H1 (cell line): ENCODE measurements around the gene GLT8D1. TPM values are rescaled to one million over a fixed set of nuclear protein-coding genes. Genes with fewer than 3 reads are reported as not detected.

Experiments used
- CTCF ChIA-PET: fragments of 300-600 bp; sonication (Branson Sonifier 250); formaldehyde crosslinking; loops from one replicate; lab custom pipeline; 2021; ENCODE audit not compliant: partially characterized antibody; lab: Charles Lee
- POLR2A ChIA-PET: fragments of 300-600 bp; sonication (Branson Sonifier 250); formaldehyde crosslinking; loops from one replicate; lab custom pipeline; 2021; ENCODE audit warnings: inconsistent platforms; ENCODE audit not compliant: partially characterized antibody; lab: Charles Lee
- DNase-seq, 2 experiments: peaks; one replicate each; pipeline versions ENCODE4 v3.0.0 to v3.0.0-alpha.2; 2010 to 2022; ENCODE audit warnings: low spot score in 2 of 2, low read depth in 1 of 2, mixed read lengths in 1 of 2
- FAIRE-seq: peaks from 2 replicates; lab custom pipeline; 2011; peaks lifted over from hg19 to GRCh38; lab: Jason Lieb, UNC
- H2AFZ ChIP-seq: 2 replicates; pipeline ENCODE4 v1.8.1; 2012; ENCODE audit warnings: low read length, inconsistent platforms
- H2AK5ac ChIP-seq: 2 replicates; pipeline ENCODE4 v1.6.1; 2013; ENCODE audit warnings: low read depth, low read length
- H2BK120ac ChIP-seq: replicated peaks from 2 replicates; pipeline ENCODE3; 2013; ENCODE audit warnings: low read depth, low read length, inconsistent platforms
- H2BK12ac ChIP-seq: 2 replicates; pipeline ENCODE4 v1.6.1; 2013; ENCODE audit warnings: low read depth, low read length
- H2BK15ac ChIP-seq: 2 replicates; pipeline ENCODE4 v1.6.1; 2013; ENCODE audit warnings: low read length
- H2BK20ac ChIP-seq: 2 replicates; pipeline ENCODE4 v1.6.1; 2013; ENCODE audit warnings: low read length
- H2BK5ac ChIP-seq: 2 replicates; pipeline ENCODE4 v1.6.1; 2013; ENCODE audit warnings: low read depth, low read length
- H3K14ac ChIP-seq: 2 replicates; pipeline ENCODE4 v1.6.1; 2013; ENCODE audit warnings: inconsistent platforms; ENCODE audit not compliant: insufficient read length
- H3K18ac ChIP-seq: 2 replicates; pipeline ENCODE4 v1.6.1; 2013; ENCODE audit warnings: low read length; ENCODE audit errors: extremely low read depth
- H3K23ac ChIP-seq: 2 replicates; pipeline ENCODE4 v1.6.1; 2013; ENCODE audit warnings: inconsistent platforms; ENCODE audit not compliant: insufficient read length
- H3K23me2 ChIP-seq: 2 replicates; pipeline ENCODE4 v1.6.1; 2013; ENCODE audit warnings: low read depth, low read length
- H3K27ac ChIP-seq: 2 replicates; pipeline ENCODE4 v1.6.1; 2011; ENCODE audit warnings: low read depth, low read length, inconsistent platforms
- H3K27me3 ChIP-seq, 4 experiments: replicated peaks in 1 of 4; 1 replicate in 1 of 4; 2 replicates in 3 of 4; pipeline versions ENCODE4 v1.6.1 to v1.8.1; 2011 to 2013; ENCODE audit warnings: low read length in 3 of 4, mild to moderate bottlenecking in 3 of 4, inconsistent platforms in 2 of 4, mixed read lengths in 2 of 4, moderate library complexity in 1 of 4; ENCODE audit not compliant: control insufficient read depth in 3 of 4, insufficient read depth in 3 of 4; ENCODE audit errors: extremely low read depth in 1 of 4
- H3K36me3 ChIP-seq, 4 experiments: 2 replicates each; pipeline versions ENCODE4 v1.6.1 to v1.8.1; 2011 to 2013; ENCODE audit warnings: mild to moderate bottlenecking in 4 of 4, low read length in 3 of 4, moderate library complexity in 2 of 4, control low read depth in 1 of 4, inconsistent platforms in 1 of 4; ENCODE audit not compliant: insufficient read depth in 4 of 4, control insufficient read depth in 2 of 4
- H3K4ac ChIP-seq: replicated peaks from 2 replicates; pipeline ENCODE3; 2013; ENCODE audit warnings: low read length, low read depth, mixed read lengths, inconsistent platforms; ENCODE audit not compliant: insufficient read length
- H3K4me1 ChIP-seq, 4 experiments: replicated peaks in 1 of 4; 1 replicate in 1 of 4; 2 replicates in 3 of 4; pipeline versions ENCODE4 v1.6.1 to v1.8.1; 2011 to 2013; ENCODE audit warnings: low read length in 3 of 4, inconsistent platforms in 2 of 4, mixed read lengths in 1 of 4; ENCODE audit not compliant: insufficient read depth in 4 of 4, control insufficient read depth in 3 of 4
- H3K4me2 ChIP-seq, 2 experiments: 2 replicates each; pipeline versions ENCODE4 v1.6.1 to v1.8.1; 2011 to 2013; ENCODE audit warnings: low read depth in 2 of 2, low read length in 2 of 2, control low read depth in 1 of 2, inconsistent platforms in 1 of 2, mild to moderate bottlenecking in 1 of 2; ENCODE audit not compliant: insufficient read depth in 1 of 2
- H3K4me3 ChIP-seq, 4 experiments: fragments of 200-600, 300-600 bp in 1 of 4; sonication (generic), shearing (Covaris generic), sonication (Bioruptor Twin) in 1 of 4; 2 replicates each; pipeline versions ENCODE4 v1.5.1 to v1.8.1; 2011 to 2016; ENCODE audit warnings: low read length in 4 of 4, low read depth in 3 of 4, control low read depth in 2 of 4, inconsistent platforms in 2 of 4, mild to moderate bottlenecking in 2 of 4, mixed read lengths in 1 of 4, moderate library complexity in 1 of 4; ENCODE audit not compliant: insufficient read depth in 2 of 4; ENCODE audit errors: extremely low read depth in 1 of 4
- H3K56ac ChIP-seq: replicated peaks from 2 replicates; pipeline ENCODE3; 2013; ENCODE audit warnings: low read depth, mild to moderate bottlenecking, mixed read lengths, low read length, inconsistent platforms; ENCODE audit not compliant: insufficient read length
- H3K79me1 ChIP-seq: 2 replicates; pipeline ENCODE4 v1.6.1; 2013; ENCODE audit warnings: low read depth, low read length, control low read depth
- H3K79me2 ChIP-seq, 2 experiments: 2 replicates each; pipeline versions ENCODE4 v1.6.1 to v1.8.1; 2012 to 2013; ENCODE audit warnings: low read length in 2 of 2, mild to moderate bottlenecking in 2 of 2, inconsistent platforms in 1 of 2; ENCODE audit not compliant: insufficient read depth in 2 of 2, control insufficient read depth in 1 of 2
- H3K9ac ChIP-seq, 4 experiments: replicated peaks in 1 of 4; 1 replicate in 1 of 4; 2 replicates in 3 of 4; pipeline versions ENCODE4 v1.6.1 to v1.8.1; 2011 to 2013; ENCODE audit warnings: low read depth in 3 of 4, low read length in 3 of 4, control low read depth in 2 of 4, mild to moderate bottlenecking in 2 of 4, moderate library complexity in 2 of 4, inconsistent platforms in 1 of 4; ENCODE audit errors: extremely low read depth in 1 of 4
- H3K9me3 ChIP-seq, 2 experiments: 2 replicates each; pipeline versions ENCODE4 v1.6.1 to v1.8.1; 2012 to 2013; ENCODE audit warnings: mild to moderate bottlenecking in 2 of 2, moderate library complexity in 2 of 2, control low read depth in 1 of 2, inconsistent platforms in 1 of 2, low read depth in 1 of 2, low read length in 1 of 2, mixed read lengths in 1 of 2; ENCODE audit not compliant: insufficient read depth in 2 of 2
- H4K20me1 ChIP-seq, 2 experiments: replicated peaks in 1 of 2; 2 replicates each; pipeline versions ENCODE3 to v1.8.1; 2011 to 2013; ENCODE audit warnings: inconsistent platforms in 2 of 2, low read length in 2 of 2, mild to moderate bottlenecking in 1 of 2; ENCODE audit not compliant: insufficient read depth in 2 of 2, control insufficient read depth in 1 of 2
- H4K5ac ChIP-seq: 2 replicates; pipeline ENCODE4 v1.6.1; 2013; ENCODE audit warnings: low read length, low read depth, mixed read lengths, inconsistent platforms; ENCODE audit not compliant: insufficient read length
- H4K8ac ChIP-seq: 2 replicates; pipeline ENCODE4 v1.8.0; 2013; ENCODE audit warnings: mild to moderate bottlenecking, moderate library complexity, low read length, inconsistent platforms; ENCODE audit not compliant: insufficient read depth; ENCODE audit errors: extremely low read depth
- H4K91ac ChIP-seq: replicated peaks from 2 replicates; pipeline ENCODE3; 2013; ENCODE audit warnings: low read length, mixed read lengths, inconsistent platforms; ENCODE audit not compliant: insufficient read length
- GABPA ChIP-seq: IDR thresholded peaks from 2 replicates; pipeline ENCODE4 v1.6.1; 2011; ENCODE audit warnings: mild to moderate bottlenecking, low read length, moderate library complexity, borderline replicate concordance; ENCODE audit not compliant: insufficient read depth
- WGBS, 2 experiments: shearing (Covaris generic) in 1 of 2; methylation state at CpG; one replicate each; pipeline versions ENCODE4 v1.1.6 to v1.1.7; 2013 to 2015; ENCODE audit warnings: low lambda C conversion rate in 2 of 2, mixed read lengths in 2 of 2, inconsistent platforms in 1 of 2, low coverage in 1 of 2, missing lambda C conversion rate in 1 of 2; ENCODE audit not compliant: insufficient replicate concordance in 2 of 2, insufficient coverage in 1 of 2, insufficient read length in 1 of 2; ENCODE audit errors: extremely low coverage in 1 of 2, missing lambda C conversion rate in 1 of 2; 5-methylcytosine and 5-hydroxymethylcytosine counted together
- polyA plus RNA-seq, 7 experiments: library from polyadenylated mRNA; depleted of rRNA in 3 of 7; stranded (reverse) in 5 of 7; unstranded in 2 of 7; fragments of >200 nt in 5 of 7; fragments of 200-250 nt in 2 of 7; gene quantifications; 1 replicate in 5 of 7; 2 replicates in 1 of 7; 4 replicates in 1 of 7; pipeline versions ENCODE4 v1.2.1 to v1.2.3, GENCODE V29; 2011 to 2013; ENCODE audit warnings: missing spikeins in 2 of 7, mixed read lengths in 2 of 7
- total RNA-seq: library from RNA; stranded (reverse); fragmentation: NEBNext Ultra II Directional; extraction: Animal tissue kit (Norgen Biotek cat#: 25700); gene quantifications from 2 replicates; pipeline ENCODE4 v1.2.1, GENCODE V29; 2021

The GLT8D1 gene
- total and polyA plus RNA-seq, 2 of the 8 experiments (the other 6 are each of a cell fraction or from before 2014, with no cell fraction given), result 29.0 to 33.6 TPM

- Histone ChIP-seq H3K4me2 (no peak overlapping the region), H3K4me3 (no peak overlapping the region)
Measured at GRCh38 chr3:52703341-52703740, 2.2 kb downstream of the GLT8D1 start.

More at GRCh38 chr3:52703341-52703740, 2.2 kb downstream of the GLT8D1 start:
- peak in 1 of 2 experiments; percentile 11 for DNase-seq
- H3K36me3 ChIP-seq, result peaks cover 0 to 12% (median 1%) of the 10 kb centered on the region in 4 experiments; a peak in 4 of 8 replicates
- no peak overlapping the region for H3K56ac ChIP-seq
- H3K79me2 ChIP-seq, result peaks cover 0 to 32% of the 10 kb centered on the region in 2 experiments; a peak in 2 of 4 replicates
- H3K23ac ChIP-seq, result no peak overlapping the region
- no peaks in the 10 kb centered on the region for H3K27me3 ChIP-seq
- no peak overlapping the region for H2AK5ac ChIP-seq
- no peak overlapping the region for H2BK15ac ChIP-seq
- no peak overlapping the region for H4K91ac ChIP-seq
- H3K9ac ChIP-seq, result no peak overlapping the region
- POLR2A ChIA-PET, result interaction anchor here (18.8 kb wide), 1 partner anchor 12 kb away, joined by 347 read pairs; the partner anchor contains the start of genes GNL3 and PBRM1
- peaks cover 8% of the 10 kb centered on the region for H3K79me1 ChIP-seq
- H2BK120ac ChIP-seq, result no peak overlapping the region
- no peak overlapping the region for H3K14ac ChIP-seq
- 97% methylated on average over 7 of the region's 7 CpGs; no CpG with 5 or more reads in 1 of the 2 experiments for WGBS, 2 experiments
- no peak overlapping the region for H3K18ac ChIP-seq
- peaks cover 0 to 5% (median 2%) of the 10 kb centered on the region in 4 experiments; a peak in 5 of 7 replicates for H3K4me1 ChIP-seq
- no peak overlapping the region for H4K8ac ChIP-seq
- no peak overlapping the region for H3K4ac ChIP-seq
- H2BK5ac ChIP-seq, result no peak overlapping the region
- H3K23me2 ChIP-seq, result peaks cover 13% of the 10 kb centered on the region
- H3K27ac ChIP-seq, result no peak overlapping the region
- FAIRE-seq, result no peak
- no peak overlapping the region for H2BK20ac ChIP-seq
- TF ChIP-seq GABPA, result no peak
- no peaks in the 10 kb centered on the region for H4K20me1 ChIP-seq
- H4K5ac ChIP-seq, result no peak overlapping the region
- CTCF ChIA-PET, result no interaction called here
- no peaks in the 10 kb centered on the region for H3K9me3 ChIP-seq
- no peak overlapping the region for H2BK12ac ChIP-seq
- no peak overlapping the region for H2AFZ ChIP-seq
